OCI-LY1 (cell line): Measurements from ENCODE around the gene PHKA2.
A peak's percentile ranks its signal among the peaks of the same experiment; 100 is the strongest.
"Not testable (repeated sequence)": the region's sequence is repeated elsewhere in the genome, so short reads cannot be mapped to it uniquely, and the experiment has no call there.

Source experiments
- H2AFZ ChIP-seq: fragments of 200-600 bp; sonication (generic), shearing (Covaris generic); 2 replicates; pipeline ENCODE4 v1.6.0; 2014; ENCODE audit warnings: antibody characterized with exemption, mild to moderate bottlenecking, low read length
- H3F3A ChIP-seq: fragments of 200-600 bp; sonication (generic), shearing (Covaris generic); 2 replicates; pipeline ENCODE4 v1.6.0; 2014; ENCODE audit warnings: mild to moderate bottlenecking, antibody characterized with exemption, low read length, moderate library complexity; ENCODE audit not compliant: insufficient read depth
- H3K27ac ChIP-seq: fragments of 200-600 bp; sonication (generic); 2 replicates; pipeline ENCODE4 v1.5.1; 2014; ENCODE audit warnings: low read length, mixed run types, mild to moderate bottlenecking, low read depth; ENCODE audit not compliant: poor library complexity, severe bottlenecking
- H3K27me3 ChIP-seq: fragments of 200-600 bp; sonication (generic); 2 replicates; pipeline ENCODE4 v1.6.0; 2014; ENCODE audit warnings: antibody characterized with exemption, mild to moderate bottlenecking, low read length, moderate library complexity; ENCODE audit not compliant: insufficient read depth
- H3K36me3 ChIP-seq: fragments of 200-600 bp; sonication (generic); 2 replicates; pipeline ENCODE4 v1.6.1; 2014; ENCODE audit warnings: mild to moderate bottlenecking, antibody characterized with exemption, low read length, moderate library complexity, mixed read lengths; ENCODE audit not compliant: insufficient read depth
- H3K4me1 ChIP-seq: fragments of 200-600 bp; sonication (generic); 2 replicates; pipeline ENCODE4 v1.5.1; 2014; ENCODE audit warnings: mild to moderate bottlenecking, low read length, moderate library complexity; ENCODE audit not compliant: insufficient read depth, severe bottlenecking
- H3K4me2 ChIP-seq: fragments of 200-600 bp; sonication (generic), shearing (Covaris generic); 2 replicates; pipeline ENCODE4 v1.6.1; 2014; ENCODE audit warnings: low read length
- H3K4me3 ChIP-seq: fragments of 200-600 bp; sonication (generic); 2 replicates; pipeline ENCODE4 v1.5.1; 2014; ENCODE audit warnings: low read length, low read depth, mild to moderate bottlenecking, mixed read lengths; ENCODE audit not compliant: poor library complexity, severe bottlenecking
- H3K79me2 ChIP-seq: fragments of 200-600 bp; shearing (Covaris generic); 2 replicates; pipeline ENCODE4 v1.6.1; 2016; ENCODE audit warnings: mixed run types, low read length, mixed read lengths; ENCODE audit not compliant: insufficient read depth
- H3K9ac ChIP-seq: fragments of 200-600 bp; sonication (generic), shearing (Covaris generic); 2 replicates; pipeline ENCODE4 v1.6.1; 2014; ENCODE audit warnings: mild to moderate bottlenecking, low read length, mixed read lengths
- H3K9me2 ChIP-seq: fragments of 200-600 bp; sonication (generic), shearing (Covaris generic); 2 replicates; pipeline ENCODE4 v1.6.1; 2014; ENCODE audit warnings: low read depth, mild to moderate bottlenecking, low read length, mixed read lengths
- H3K9me3 ChIP-seq: fragments of 200-600 bp; shearing (Covaris generic); 2 replicates; pipeline ENCODE4 v1.6.1; 2014; ENCODE audit warnings: low read length, mixed read lengths
- H4K20me1 ChIP-seq: fragments of 200-600 bp; sonication (generic), shearing (Covaris generic); 2 replicates; pipeline ENCODE4 v1.6.0; 2016; ENCODE audit warnings: mild to moderate bottlenecking, low read length; ENCODE audit not compliant: insufficient read depth
- CTCF ChIP-seq: fragments of 200-600 bp; sonication (generic), shearing (Covaris generic); IDR thresholded peaks from 2 replicates; pipeline ENCODE4 v1.5.1; 2017; ENCODE audit warnings: mild to moderate bottlenecking, antibody characterized with exemption, low read length, moderate library complexity, mixed read lengths
- EZH2 ChIP-seq: fragments of 200-600 bp; sonication (generic), shearing (Covaris generic); IDR thresholded peaks from 2 replicates; pipeline ENCODE4 v1.8.0; 2017; ENCODE audit warnings: borderline replicate concordance, mixed run types, mild to moderate bottlenecking, antibody characterized with exemption, low read length, moderate library complexity, mixed read lengths

The PHKA2 gene

DNA sequence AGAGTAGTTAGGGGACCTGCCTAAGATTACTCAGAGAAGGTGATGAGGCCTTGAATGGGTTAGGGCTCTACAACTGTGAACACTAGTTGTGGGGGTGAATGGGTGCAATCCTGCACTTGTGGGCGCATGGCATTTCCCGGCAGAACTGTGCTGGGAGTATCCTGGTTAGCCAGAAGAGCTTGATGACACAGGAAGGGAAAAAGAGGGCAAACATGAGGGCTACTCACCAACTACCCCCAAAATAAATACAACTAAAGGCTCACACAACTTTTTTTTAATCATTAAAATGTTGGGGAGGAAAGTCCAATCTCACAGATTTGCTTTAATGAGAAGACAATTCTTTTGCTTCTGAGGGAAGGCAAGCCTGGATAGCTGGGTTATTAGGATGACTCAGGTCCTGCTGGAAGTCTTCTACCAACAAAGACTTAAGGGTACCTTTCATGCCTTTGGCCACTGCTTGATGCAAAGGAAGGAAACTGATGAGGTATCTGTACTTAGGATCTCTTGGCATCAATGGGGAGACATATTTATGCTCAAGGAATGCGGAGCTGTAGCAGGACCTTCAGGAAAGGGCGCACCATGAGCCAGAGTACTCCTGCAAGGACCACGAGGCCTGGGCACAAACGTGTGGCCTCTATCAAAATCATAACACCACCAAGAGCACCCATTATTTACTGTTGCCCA lies 2.6 kb downstream of the PHKA2 start:
- no peaks in the 10 kb centered on the region for H3K36me3 ChIP-seq
- peaks cover 39% of the 10 kb centered on the region for H3K4me1 ChIP-seq
- H3K9me2 ChIP-seq, result no peaks in the 10 kb centered on the region
- no peaks in the 10 kb centered on the region for H3K27me3 ChIP-seq
- H2AFZ ChIP-seq, result no peak overlapping the region
- peak overlapping the region; percentile 17; the same call in 1 of the 2 replicates for H3K9ac ChIP-seq
- peaks cover 9% of the 10 kb centered on the region for H3K79me2 ChIP-seq
- H3F3A ChIP-seq, result no peaks in the 10 kb centered on the region
- peak overlapping the region; percentile 92 for H3K4me2 ChIP-seq
- TF ChIP-seq CTCF (no peak), EZH2 (no peak)
- H4K20me1 ChIP-seq, result no peaks in the 10 kb centered on the region
- no peaks in the 10 kb centered on the region for H3K9me3 ChIP-seq
- H3K4me3 ChIP-seq, result peak overlapping the region; percentile 41
- H3K27ac ChIP-seq, result peak overlapping the region; percentile 64

DNA sequence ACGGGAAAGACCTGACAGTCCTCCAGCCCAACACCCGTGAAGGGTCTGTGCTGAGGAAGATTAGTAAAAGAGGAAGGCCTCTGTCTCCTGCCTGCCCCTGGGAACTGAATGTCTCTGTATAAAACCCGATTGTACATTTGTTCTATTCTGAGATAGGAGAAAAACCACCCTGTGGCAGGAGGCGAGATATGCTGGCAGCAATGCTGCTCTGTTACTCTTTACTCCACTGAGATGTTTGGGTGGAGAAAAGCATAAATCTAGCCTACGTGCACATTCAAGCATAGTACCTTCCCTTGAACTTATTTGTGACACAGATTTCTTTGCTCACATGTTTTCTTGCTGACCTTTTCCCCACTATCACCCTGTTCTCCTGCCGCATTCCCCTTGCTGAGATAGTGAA lies 3.7 kb downstream of the PHKA2 start:
- H3K79me2 ChIP-seq, H3K9me3 ChIP-seq, H3K36me3 ChIP-seq, H2AFZ ChIP-seq, H3K27me3 ChIP-seq, H4K20me1 ChIP-seq, H3F3A ChIP-seq, H3K9me2 ChIP-seq: not testable (repeated sequence)
- Histone ChIP-seq H3K4me2 (peak overlapping the region; percentile 92), H3K4me1 (peaks cover 34% of the 10 kb centered on the region), H3K9ac (peak overlapping the region; percentile 17; the same call in 1 of the 2 replicates), H3K4me3 (peak overlapping the region; percentile 41), H3K27ac (peak overlapping the region; percentile 64)

GRCh38 chrX:18974993-18975392 lies 8.9 kb downstream of the PHKA2 start:
- H3K9me2 ChIP-seq, result no peaks in the 10 kb centered on the region
- H3K27ac ChIP-seq, result no peak overlapping the region
- no peaks in the 10 kb centered on the region for H3K27me3 ChIP-seq
- TF ChIP-seq EZH2 (no peak), CTCF (no peak)
- H4K20me1 ChIP-seq, result no peaks in the 10 kb centered on the region
- H3K9ac ChIP-seq, result no peak overlapping the region
- peaks cover 5% of the 10 kb centered on the region for H3K4me1 ChIP-seq
- H3K9me3 ChIP-seq, result no peaks in the 10 kb centered on the region
- no peaks in the 10 kb centered on the region for H3F3A ChIP-seq
- H3K4me3 ChIP-seq, result no peak overlapping the region
- no peaks in the 10 kb centered on the region for H3K36me3 ChIP-seq
- H2AFZ ChIP-seq, result no peak overlapping the region
- no peak overlapping the region for H3K4me2 ChIP-seq
- H3K79me2 ChIP-seq, result no peaks in the 10 kb centered on the region
